HG03439 (cell line): ENCODE data around the gene ATP2B2.
"Not testable (repeated sequence)": the region's sequence is repeated elsewhere in the genome, so short reads cannot be mapped to it uniquely, and the experiment has no call there.

ENCODE experiments used
- ATAC-seq: cut with Tn5 transposase; IDR thresholded peaks from one replicate; pipeline ENCODE4 v1.9.1; 2021; ENCODE audit warnings: mild to moderate bottlenecking, moderate library complexity; ENCODE audit not compliant: unreplicated experiment

ATP2B2 gene

GRCh38 chr3:10310578-10310977, 194.8 kb downstream of the ATP2B2 start:
- no peak for ATAC-seq

GRCh38 chr3:10309736-10310135, 195.7 kb downstream of the ATP2B2 start:
- no peak for ATAC-seq

- no peak for ATAC-seq
These were observed 196.7 kb downstream of the ATP2B2 start for GRCh38 chr3:10308678-10309077.

- ATAC-seq, result no peak
These were observed 199.2 kb downstream of the ATP2B2 start for GRCh38 chr3:10306156-10306555.

- no peak for ATAC-seq
These were observed 200.0 kb downstream of the ATP2B2 start for GRCh38 chr3:10305331-10305902.

GRCh38 chr3:10304905-10305304, 200.5 kb downstream of the ATP2B2 start:
- ATAC-seq, result no peak

GRCh38 chr3:10303785-10304184, 201.6 kb downstream of the ATP2B2 start:
- no peak for ATAC-seq

GRCh38 chr3:10303105-10303504, 202.3 kb downstream of the ATP2B2 start:
- ATAC-seq, result no peak

GRCh38 chr3:10300087-10300486, 205.3 kb downstream of the ATP2B2 start:
- no peak for ATAC-seq

GRCh38 chr3:10299679-10300078, 205.7 kb downstream of the ATP2B2 start:
- no peak for ATAC-seq

GRCh38 chr3:10299175-10299574, 206.2 kb downstream of the ATP2B2 start:
- no peak for ATAC-seq

- ATAC-seq, result not testable (repeated sequence)
These were observed 207.3 kb downstream of the ATP2B2 start for GRCh38 chr3:10298064-10298463.

GRCh38 chr3:10294030-10294586, 211.3 kb downstream of the ATP2B2 start:
- ATAC-seq, result no peak

- ATAC-seq, result peak; percentile 61
These were observed 212.6 kb downstream of the ATP2B2 start, which contains the start of gene GHRL for GRCh38 chr3:10292505-10293419. Gene GHRL (minus strand): TSS chr3:10292947. CDS start chr3:10290180, 2,767 bp downstream.

GRCh38 chr3:10291641-10292040, 213.7 kb downstream of the ATP2B2 start:
- ATAC-seq, result no peak

- no peak for ATAC-seq
These were observed 214.8 kb downstream of the ATP2B2 start for GRCh38 chr3:10290481-10291176.

- ATAC-seq, result no peak
These were observed 215.5 kb downstream of the ATP2B2 start for GRCh38 chr3:10289787-10290355.

GRCh38 chr3:10289077-10289476, 216.3 kb downstream of the ATP2B2 start:
- ATAC-seq, result no peak

GRCh38 chr3:10288575-10288960, 216.8 kb downstream of the ATP2B2 start:
- ATAC-seq, result no peak

- ATAC-seq, result no peak
These were observed 217.3 kb downstream of the ATP2B2 start for GRCh38 chr3:10287936-10288574.
